Mesenchymal stem cell (in vitro differentiated cells and primary cell): ENCODE results near the gene FAM120B.

Source experiments
- DNase-seq: peaks from one replicate; pipeline ENCODE4 v3.0.0-alpha.2; 2013
- H2AFZ ChIP-seq: one replicate; pipeline ENCODE4 v1.6.1; 2013; ENCODE audit warnings: low read depth, mild to moderate bottlenecking, control low read depth, inconsistent platforms, low read length, moderate library complexity
- H2AK5ac ChIP-seq: 2 replicates; pipeline ENCODE4 v1.6.1; 2013; ENCODE audit warnings: low read length, moderate library complexity, mild to moderate bottlenecking, inconsistent platforms; ENCODE audit not compliant: severe bottlenecking
- H2BK120ac ChIP-seq: one replicate; pipeline ENCODE4 v1.6.1; 2013; ENCODE audit warnings: low read depth, mild to moderate bottlenecking, inconsistent platforms, low read length, moderate library complexity
- H2BK12ac ChIP-seq, 2 experiments: one replicate each; pipeline ENCODE4 v1.6.1; 2013; ENCODE audit warnings: inconsistent platforms in 2 of 2, low read length in 2 of 2, mild to moderate bottlenecking in 2 of 2, moderate library complexity in 2 of 2, control low read depth in 1 of 2
- H2BK15ac ChIP-seq: one replicate; pipeline ENCODE4 v1.6.1; 2013; ENCODE audit warnings: mild to moderate bottlenecking, low read depth, inconsistent platforms; ENCODE audit not compliant: poor library complexity, severe bottlenecking
- H2BK5ac ChIP-seq: 2 replicates; pipeline ENCODE4 v1.6.1; 2013; ENCODE audit warnings: low read depth, mild to moderate bottlenecking, low read length, control low read depth, inconsistent platforms; ENCODE audit not compliant: poor library complexity, severe bottlenecking
- H3K14ac ChIP-seq, 2 experiments: one replicate each; pipeline ENCODE4 v1.6.1; 2013; ENCODE audit warnings: inconsistent platforms in 2 of 2, low read length in 2 of 2, control low read depth in 1 of 2, mild to moderate bottlenecking in 1 of 2, moderate library complexity in 1 of 2
- H3K18ac ChIP-seq, 2 experiments: one replicate each; pipeline ENCODE4 v1.6.1; 2013; ENCODE audit warnings: inconsistent platforms in 2 of 2, low read length in 2 of 2, control low read depth in 1 of 2, low read depth in 1 of 2, mild to moderate bottlenecking in 1 of 2
- H3K23ac ChIP-seq, 2 experiments: one replicate each; pipeline ENCODE4 v1.6.1; 2013; ENCODE audit warnings: inconsistent platforms in 2 of 2, low read length in 2 of 2, mild to moderate bottlenecking in 2 of 2, moderate library complexity in 2 of 2, control low read depth in 1 of 2
- H3K27ac ChIP-seq: 2 replicates; pipeline ENCODE4 v1.5.1; 2013; ENCODE audit warnings: mild to moderate bottlenecking, moderate library complexity, low read length, control low read depth, inconsistent platforms; ENCODE audit not compliant: poor library complexity, severe bottlenecking
- H3K27me3 ChIP-seq, 2 experiments: 2 replicates each; pipeline versions ENCODE4 v1.6.1 to v1.7.0; 2013; ENCODE audit warnings: low read length in 2 of 2, mild to moderate bottlenecking in 2 of 2, moderate library complexity in 2 of 2, control low read depth in 1 of 2, inconsistent platforms in 1 of 2; ENCODE audit not compliant: control insufficient read depth in 1 of 2, insufficient read depth in 1 of 2
- H3K36me3 ChIP-seq, 2 experiments: 2 replicates each; pipeline versions ENCODE4 v1.6.1 to v1.7.0; 2013; ENCODE audit warnings: low read length in 2 of 2, control low read depth in 1 of 2, inconsistent platforms in 1 of 2, low read depth in 1 of 2, mild to moderate bottlenecking in 1 of 2; ENCODE audit not compliant: insufficient read depth in 2 of 2, control insufficient read depth in 1 of 2
- H3K4ac ChIP-seq, 2 experiments: one replicate each; pipeline ENCODE4 v1.6.1; 2013; ENCODE audit warnings: inconsistent platforms in 2 of 2, low read length in 2 of 2, mild to moderate bottlenecking in 2 of 2, moderate library complexity in 2 of 2, control low read depth in 1 of 2, low read depth in 1 of 2
- H3K4me1 ChIP-seq: 2 replicates; pipeline ENCODE4 v1.6.1; 2013; ENCODE audit warnings: low read depth, low read length, control low read depth; ENCODE audit not compliant: control insufficient read depth, insufficient read depth
- H3K4me2 ChIP-seq: 2 replicates; pipeline ENCODE4 v1.6.1; 2013; ENCODE audit warnings: low read length, mild to moderate bottlenecking, inconsistent platforms; ENCODE audit not compliant: poor library complexity, severe bottlenecking
- H3K4me3 ChIP-seq, 2 experiments: 2 replicates each; pipeline versions ENCODE4 v1.5.1 to v1.7.0; 2013; ENCODE audit warnings: low read length in 2 of 2, mild to moderate bottlenecking in 2 of 2, control low read depth in 1 of 2, low read depth in 1 of 2; ENCODE audit not compliant: insufficient read depth in 1 of 2
- H3K79me1 ChIP-seq: replicated peaks from 2 replicates; pipeline ENCODE4 v1.6.1; 2013; ENCODE audit warnings: mild to moderate bottlenecking, control low read depth, low read length, inconsistent platforms; ENCODE audit not compliant: poor library complexity, severe bottlenecking
- H3K9ac ChIP-seq: 2 replicates; pipeline ENCODE4 v1.7.0; 2013; ENCODE audit warnings: mild to moderate bottlenecking, low read length, moderate library complexity
- H3K9me3 ChIP-seq: 2 replicates; pipeline ENCODE4 v1.7.0; 2013; ENCODE audit warnings: mild to moderate bottlenecking, low read length; ENCODE audit not compliant: control insufficient read depth
- H4K8ac ChIP-seq: one replicate; pipeline ENCODE4 v1.6.1; 2013; ENCODE audit warnings: inconsistent platforms, mild to moderate bottlenecking, low read length, moderate library complexity
- H4K91ac ChIP-seq: one replicate; pipeline ENCODE4 v1.6.1; 2013; ENCODE audit warnings: mild to moderate bottlenecking, low read length, inconsistent platforms
- WGBS: methylation state at CpG from one replicate; pipeline ENCODE4 v1.1.7; 2013; ENCODE audit warnings: mixed read lengths; 5-methylcytosine and 5-hydroxymethylcytosine counted together

Gene FAM120B

GRCh38 chr6:170433163-170434116 lies 126.9 kb downstream of the FAM120B start:
- H3K14ac ChIP-seq: no peak overlapping the region
- H3K79me1 ChIP-seq: no peaks in the 10 kb centered on the region

GRCh38 chr6:170434117-170434820 lies 127.7 kb downstream of the FAM120B start:
- 85% methylated on average over 20 of the region's 20 CpGs for WGBS

More at GRCh38 chr6:170433163-170434116, 126.9 kb downstream of the FAM120B start:
- no peak for DNase-seq
- no peak overlapping the region for H3K9ac ChIP-seq
- no peak overlapping the region for H2BK15ac ChIP-seq
- no peak overlapping the region for H4K8ac ChIP-seq
- no peak overlapping the region for H4K91ac ChIP-seq
- no peak overlapping the region for H2BK5ac ChIP-seq
- H2AFZ ChIP-seq: no peak overlapping the region
- 91% methylated on average over 17 of the region's 17 CpGs for WGBS
- no peak overlapping the region for H3K4me2 ChIP-seq
- H3K4me3 ChIP-seq: no peak overlapping the region
- H3K9me3 ChIP-seq: no peaks in the 10 kb centered on the region
- no peak overlapping the region for H3K4ac ChIP-seq
- peaks cover 0 to 5% of the 10 kb centered on the region in 2 experiments for H3K27me3 ChIP-seq
- no peak overlapping the region for H3K18ac ChIP-seq
- no peak overlapping the region for H2AK5ac ChIP-seq
- no peak overlapping the region for H2BK12ac ChIP-seq
- no peak overlapping the region for H3K23ac ChIP-seq
- H3K36me3 ChIP-seq: no peaks in the 10 kb centered on the region
- H3K27ac ChIP-seq: no peak overlapping the region
- H2BK120ac ChIP-seq: no peak overlapping the region
- peaks cover 27% of the 10 kb centered on the region for H3K4me1 ChIP-seq

GRCh38 chr6:170434821-170435155 lies 128.2 kb downstream of the FAM120B start:
- WGBS: 88% methylated on average over 17 of the region's 17 CpGs
- peaks cover 39% of the 10 kb centered on the region for H3K4me1 ChIP-seq
- no peaks in the 10 kb centered on the region for H3K36me3 ChIP-seq

More at GRCh38 chr6:170434117-170434820, 127.7 kb downstream of the FAM120B start:
- H3K4me3 ChIP-seq: no peak overlapping the region
- no peak overlapping the region for H3K18ac ChIP-seq
- no peak overlapping the region for H2BK5ac ChIP-seq
- no peak overlapping the region for H4K91ac ChIP-seq
- peaks cover 34% of the 10 kb centered on the region for H3K4me1 ChIP-seq
- no peak overlapping the region for H3K4me2 ChIP-seq
- H3K9me3 ChIP-seq: no peaks in the 10 kb centered on the region
- peak overlapping the region in 1 of 2 experiments; percentile 12 for H3K14ac ChIP-seq
- no peak overlapping the region for H2AK5ac ChIP-seq
- H2BK12ac ChIP-seq: no peak overlapping the region
- H3K36me3 ChIP-seq: no peaks in the 10 kb centered on the region
- H2AFZ ChIP-seq: no peak overlapping the region
- H3K9ac ChIP-seq: no peak overlapping the region
- H2BK120ac ChIP-seq: no peak overlapping the region
- peaks cover 0 to 5% of the 10 kb centered on the region in 2 experiments for H3K27me3 ChIP-seq
- DNase-seq: no peak
- no peak overlapping the region for H3K27ac ChIP-seq
- no peak overlapping the region for H3K23ac ChIP-seq
- no peak overlapping the region for H2BK15ac ChIP-seq
- no peak overlapping the region for H4K8ac ChIP-seq
- no peaks in the 10 kb centered on the region for H3K79me1 ChIP-seq
- no peak overlapping the region for H3K4ac ChIP-seq

GRCh38 chr6:170435766-170436165 lies 129.2 kb downstream of the FAM120B start:
- H4K91ac ChIP-seq: no peak overlapping the region
- H3K4ac ChIP-seq: no peak overlapping the region
- peaks cover 0 to 5% of the 10 kb centered on the region in 2 experiments for H3K27me3 ChIP-seq
- H2BK5ac ChIP-seq: no peak overlapping the region
- H2BK120ac ChIP-seq: no peak overlapping the region
- peak overlapping the region in 1 of 2 experiments; percentile 29 for H2BK12ac ChIP-seq
- peaks cover 45% of the 10 kb centered on the region for H3K4me1 ChIP-seq
- no peak overlapping the region for H3K18ac ChIP-seq
- no peaks in the 10 kb centered on the region for H3K36me3 ChIP-seq
- H3K9ac ChIP-seq: no peak overlapping the region
- DNase-seq: no peak
- no peak overlapping the region for H3K23ac ChIP-seq
- H3K9me3 ChIP-seq: no peaks in the 10 kb centered on the region
- H3K27ac ChIP-seq: no peak overlapping the region
- H3K79me1 ChIP-seq: no peaks in the 10 kb centered on the region
- H4K8ac ChIP-seq: no peak overlapping the region
- no CpG with 5 or more reads among the region's 1 CpG for WGBS
- no peak overlapping the region for H3K4me3 ChIP-seq
- peak overlapping the region; percentile 59 for H2AK5ac ChIP-seq
- no peak overlapping the region for H2AFZ ChIP-seq
- H3K4me2 ChIP-seq: no peak overlapping the region
- no peak overlapping the region for H3K14ac ChIP-seq
- no peak overlapping the region for H2BK15ac ChIP-seq

More at GRCh38 chr6:170434821-170435155, 128.2 kb downstream of the FAM120B start:
- H2AFZ ChIP-seq: no peak overlapping the region
- no peak overlapping the region for H4K91ac ChIP-seq
- no peak overlapping the region for H4K8ac ChIP-seq
- peaks cover 0 to 5% of the 10 kb centered on the region in 2 experiments for H3K27me3 ChIP-seq
- no peak overlapping the region for H3K9ac ChIP-seq
- no peak overlapping the region for H3K23ac ChIP-seq
- H2BK5ac ChIP-seq: no peak overlapping the region
- H3K4me3 ChIP-seq: no peak overlapping the region
- no peak overlapping the region for H3K27ac ChIP-seq
- H2BK12ac ChIP-seq: no peak overlapping the region
- no peaks in the 10 kb centered on the region for H3K79me1 ChIP-seq
- no peak overlapping the region for H3K4me2 ChIP-seq
- no peak overlapping the region for H2BK120ac ChIP-seq
- no peak overlapping the region for H3K18ac ChIP-seq
- DNase-seq: no peak
- no peak overlapping the region for H3K4ac ChIP-seq
- H2AK5ac ChIP-seq: peak overlapping the region; percentile 11
- no peaks in the 10 kb centered on the region for H3K9me3 ChIP-seq
- no peak overlapping the region for H2BK15ac ChIP-seq
- no peak overlapping the region for H3K14ac ChIP-seq
